NCI-H526 treated with DMSO at 0.1 percent for 48 hours (cell line): ENCODE data around the gene FADS6.

Experiments used
- DNase-seq: peaks from one replicate; lab custom pipeline; 2025; lab: John Stamatoyannopoulos, UW

The FADS6 gene

GRCh38 chr17:74892013-74892841, 1.2 kb downstream of the FADS6 start:
- no peak for DNase-seq

- DNase-seq: no peak
Measured at GRCh38 chr17:74890554-74890953, 2.9 kb downstream of the FADS6 start.

- DNase-seq: no peak
Measured at GRCh38 chr17:74888469-74888868, 5.0 kb downstream of the FADS6 start.

- DNase-seq: no peak
Measured at GRCh38 chr17:74883241-74883745, 10.1 kb downstream of the FADS6 start.

GRCh38 chr17:74882517-74883240, 10.8 kb downstream of the FADS6 start:
- no peak for DNase-seq

GRCh38 chr17:74881073-74881472, 12.4 kb downstream of the FADS6 start:
- DNase-seq: no peak

- DNase-seq: no peak
Measured at GRCh38 chr17:74879308-74879707, 14.1 kb downstream of the FADS6 start.

- no peak for DNase-seq
Measured at GRCh38 chr17:74878658-74879057, 14.8 kb downstream of the FADS6 start.

GRCh38 chr17:74877592-74878548, 15.6 kb downstream of the FADS6 start:
- DNase-seq: no peak

GRCh38 chr17:74875977-74876593, 17.3 kb downstream of the FADS6 start:
- DNase-seq: no peak

- DNase-seq: no peak
Measured at GRCh38 chr17:74875155-74875976, 18.1 kb downstream of the FADS6 start.

- no peak for DNase-seq
Measured at GRCh38 chr17:74874615-74875037, 18.8 kb downstream of the FADS6 start.

- no peak for DNase-seq
Measured at GRCh38 chr17:74873874-74874614, 19.4 kb downstream of the FADS6 start.

- peak; percentile 99 for DNase-seq
Measured at GRCh38 chr17:74873037-74873873, 20.2 kb downstream of the FADS6 start.

- no peak for DNase-seq
Measured at GRCh38 chr17:74872313-74873036, 21.0 kb downstream of the FADS6 start, which contains the start of gene FDXR. TSS of gene FDXR (minus strand) at chr17:74872994. CDS start at chr17:74872944, 50 bp downstream.

GRCh38 chr17:74871356-74872076, 21.9 kb downstream of the FADS6 start:
- DNase-seq: no peak

- no peak for DNase-seq
Measured at GRCh38 chr17:74870512-74870911, 22.9 kb downstream of the FADS6 start.
